AG10803 (cell line): ENCODE results near the gene SIGLEC6.

Source experiments
- DNase-seq: peaks from one replicate; pipeline ENCODE4 v3.0.0; 2010; ENCODE audit warnings: low read depth
- H3K4me3 ChIP-seq: 2 replicates; pipeline ENCODE4 v1.5.1; 2011; ENCODE audit warnings: mild to moderate bottlenecking, low read length, control low read depth
- CTCF ChIP-seq: conservative IDR thresholded peaks from 2 replicates; pipeline ENCODE4 v1.5.1; 2011; ENCODE audit warnings: mild to moderate bottlenecking, low read length, control low read depth, inconsistent platforms

Gene SIGLEC6

GRCh38 chr19:51542699-51543098, 11.2 kb upstream of the SIGLEC6 start:
- no peak overlapping the region for H3K4me3 ChIP-seq
- DNase-seq: no peak
- TF ChIP-seq CTCF: no peak

- no peak for DNase-seq
- H3K4me3 ChIP-seq: no peak overlapping the region
- TF ChIP-seq CTCF: no peak
Measured at GRCh38 chr19:51541458-51542357, 10.2 kb upstream of the SIGLEC6 start.

- no peak overlapping the region for H3K4me3 ChIP-seq
- no peak for DNase-seq
- TF ChIP-seq CTCF: no peak
Measured at GRCh38 chr19:51539821-51540366, 8.4 kb upstream of the SIGLEC6 start.

- TF ChIP-seq CTCF: no peak
- H3K4me3 ChIP-seq: no peak overlapping the region
- DNase-seq: no peak
Measured at GRCh38 chr19:51535535-51535934, 4.1 kb upstream of the SIGLEC6 start.

GRCh38 chr19:51530616-51531015, 854 bp downstream of the SIGLEC6 start:
- TF ChIP-seq CTCF: no peak
- H3K4me3 ChIP-seq: no peak overlapping the region
- no peak for DNase-seq

GRCh38 chr19:51529301-51529700, 2.2 kb downstream of the SIGLEC6 start:
- DNase-seq: no peak
- TF ChIP-seq CTCF: no peak
- no peak overlapping the region for H3K4me3 ChIP-seq

- no peak for TF ChIP-seq CTCF
- no peak for DNase-seq
- H3K4me3 ChIP-seq: no peak overlapping the region
Measured at GRCh38 chr19:51525651-51526050, 5.8 kb downstream of the SIGLEC6 start.
